Measurements from ENCODE around the gene TMEM88.

DNA sequence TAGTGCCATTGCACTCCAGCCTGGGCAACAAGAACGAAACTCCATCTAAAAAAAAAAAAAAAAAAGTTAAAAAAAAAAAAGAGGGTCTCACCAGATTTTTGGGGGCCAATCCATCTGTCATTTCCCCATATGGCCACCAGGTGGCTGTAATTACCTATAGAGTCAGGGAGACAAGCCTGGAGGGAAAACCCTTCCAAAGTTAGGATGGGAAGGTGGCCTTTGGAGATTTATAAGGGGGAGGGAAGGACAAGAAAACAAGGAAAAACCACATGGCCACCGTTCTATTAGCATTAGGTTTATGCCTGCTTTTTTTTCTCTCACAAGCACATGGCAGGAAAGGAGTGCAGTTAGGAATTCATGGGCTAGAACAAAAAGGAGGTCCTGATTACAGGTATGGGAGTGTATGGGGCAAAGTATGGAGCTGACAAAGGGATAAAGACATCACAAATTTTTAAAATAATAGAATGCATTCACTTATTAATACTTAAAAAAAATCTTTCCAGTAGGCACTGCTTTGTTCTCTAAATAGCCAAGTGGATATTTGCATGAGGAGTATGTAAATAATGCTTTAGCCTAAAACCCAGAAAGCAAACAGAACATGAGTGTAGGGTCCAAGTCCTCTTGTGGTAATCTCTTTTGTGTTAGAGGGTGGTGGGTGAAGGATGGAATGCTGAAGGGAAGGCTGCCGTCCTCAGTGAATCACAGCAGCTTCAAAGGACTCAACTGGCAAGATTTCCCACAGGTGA, 8.0 kb downstream of the TMEM88 start:
- TF ChIP-seq, protein P1, sequence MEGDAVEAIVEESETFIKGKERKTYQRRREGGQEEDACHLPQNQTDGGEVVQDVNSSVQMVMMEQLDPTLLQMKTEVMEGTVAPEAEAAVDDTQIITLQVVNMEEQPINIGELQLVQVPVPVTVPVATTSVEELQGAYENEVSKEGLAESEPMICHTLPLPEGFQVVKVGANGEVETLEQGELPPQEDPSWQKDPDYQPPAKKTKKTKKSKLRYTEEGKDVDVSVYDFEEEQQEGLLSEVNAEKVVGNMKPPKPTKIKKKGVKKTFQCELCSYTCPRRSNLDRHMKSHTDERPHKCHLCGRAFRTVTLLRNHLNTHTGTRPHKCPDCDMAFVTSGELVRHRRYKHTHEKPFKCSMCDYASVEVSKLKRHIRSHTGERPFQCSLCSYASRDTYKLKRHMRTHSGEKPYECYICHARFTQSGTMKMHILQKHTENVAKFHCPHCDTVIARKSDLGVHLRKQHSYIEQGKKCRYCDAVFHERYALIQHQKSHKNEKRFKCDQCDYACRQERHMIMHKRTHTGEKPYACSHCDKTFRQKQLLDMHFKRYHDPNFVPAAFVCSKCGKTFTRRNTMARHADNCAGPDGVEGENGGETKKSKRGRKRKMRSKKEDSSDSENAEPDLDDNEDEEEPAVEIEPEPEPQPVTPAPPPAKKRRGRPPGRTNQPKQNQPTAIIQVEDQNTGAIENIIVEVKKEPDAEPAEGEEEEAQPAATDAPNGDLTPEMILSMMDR (IDR thresholded peaks at IDR 0.05; ENCODE audit: insufficient read depth, low read depth, low read length), result peak; percentile 69
- TF ChIP-seq EZH2 (IDR thresholded peaks at IDR 0.05; ENCODE audit: insufficient read depth, low read length), result no peak
